Sigmoid colon (tissue), 4 donors: ENCODE measurements around the gene NPTX1.

Source experiments
- POLR2AphosphoS5 ChIP-seq, 4 donors: sonication (generic); formaldehyde crosslinking; IDR thresholded peaks; one replicate each; pipeline ENCODE4 v1.6.1; 2017; ENCODE audit warnings: antibody characterized with exemption in 4 of 4
- TF ChIP-seq, protein P1 (sequence below), 4 experiments: fragments of 450-650 bp in 3 of 4; fragments of 200-600 bp in 1 of 4; IDR thresholded peaks; one replicate each; pipeline ENCODE4 v1.5.1; 2016 to 2019; ENCODE audit warnings: antibody characterized with exemption in 4 of 4, mild to moderate bottlenecking in 3 of 4, moderate library complexity in 2 of 4

DNA sequence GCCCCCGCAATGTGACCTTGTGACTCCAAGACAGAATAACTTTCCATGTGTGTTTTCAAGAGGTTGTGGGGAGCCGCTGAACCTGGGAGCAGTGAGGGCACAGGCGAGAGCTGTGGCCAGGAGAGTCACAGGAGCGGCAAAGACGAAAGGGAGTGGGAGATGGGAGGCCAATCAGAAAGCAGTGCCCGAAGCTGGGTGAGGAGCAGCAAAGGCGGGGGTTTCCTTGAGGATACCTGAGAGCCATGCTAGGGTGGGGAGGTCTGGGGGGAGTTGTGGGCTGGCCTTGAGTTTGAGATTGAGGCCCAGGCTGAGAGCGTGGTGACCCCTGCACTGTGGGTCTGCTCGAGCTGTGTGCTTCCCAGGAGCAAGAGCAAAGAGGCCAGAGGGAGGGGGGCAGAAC, 23.2 kb upstream of the NPTX1 start:
- TF ChIP-seq, protein P1, sequence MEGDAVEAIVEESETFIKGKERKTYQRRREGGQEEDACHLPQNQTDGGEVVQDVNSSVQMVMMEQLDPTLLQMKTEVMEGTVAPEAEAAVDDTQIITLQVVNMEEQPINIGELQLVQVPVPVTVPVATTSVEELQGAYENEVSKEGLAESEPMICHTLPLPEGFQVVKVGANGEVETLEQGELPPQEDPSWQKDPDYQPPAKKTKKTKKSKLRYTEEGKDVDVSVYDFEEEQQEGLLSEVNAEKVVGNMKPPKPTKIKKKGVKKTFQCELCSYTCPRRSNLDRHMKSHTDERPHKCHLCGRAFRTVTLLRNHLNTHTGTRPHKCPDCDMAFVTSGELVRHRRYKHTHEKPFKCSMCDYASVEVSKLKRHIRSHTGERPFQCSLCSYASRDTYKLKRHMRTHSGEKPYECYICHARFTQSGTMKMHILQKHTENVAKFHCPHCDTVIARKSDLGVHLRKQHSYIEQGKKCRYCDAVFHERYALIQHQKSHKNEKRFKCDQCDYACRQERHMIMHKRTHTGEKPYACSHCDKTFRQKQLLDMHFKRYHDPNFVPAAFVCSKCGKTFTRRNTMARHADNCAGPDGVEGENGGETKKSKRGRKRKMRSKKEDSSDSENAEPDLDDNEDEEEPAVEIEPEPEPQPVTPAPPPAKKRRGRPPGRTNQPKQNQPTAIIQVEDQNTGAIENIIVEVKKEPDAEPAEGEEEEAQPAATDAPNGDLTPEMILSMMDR (IDR thresholded peaks at IDR 0.05): no peak
- TF ChIP-seq POLR2AphosphoS5 (IDR thresholded peaks at IDR 0.05): no peak
